ENCODE data around the gene RDX. TPM values are rescaled to one million over a fixed set of nuclear protein-coding genes. Genes with fewer than 3 reads are reported as not detected.
A peak's percentile ranks its signal among the peaks of the same experiment; 100 is the strongest.

RDX gene
- total and polyA plus RNA-seq, 2 of the 8 experiments (the other 6 are each of a cell fraction or from before 2014, with no cell fraction given), result 27.4 to 100 TPM

- Histone ChIP-seq H3K9me3 (ENCODE audit: insufficient read depth in 2 of 2, low read depth in 1 of 2, low read length in 1 of 2) (no peaks in the 10 kb centered on the region), H3K9ac (replicated peaks in 1 of 4; ENCODE audit: extremely low read depth in 1 of 4, low read depth in 3 of 4, low read length in 3 of 4) (no peak overlapping the region), H2AK5ac (ENCODE audit: low read depth, low read length) (no peak overlapping the region), H2BK120ac (replicated peaks; ENCODE audit: low read depth, low read length) (no peak overlapping the region), H3K27me3 (replicated peaks in 1 of 4; ENCODE audit: control insufficient read depth in 3 of 4, extremely low read depth in 1 of 4, insufficient read depth in 3 of 4, low read length in 3 of 4) (no peaks in the 10 kb centered on the region), H3K56ac (replicated peaks; ENCODE audit: insufficient read length, low read depth, low read length) (no peak overlapping the region), H3K4me2 (ENCODE audit: insufficient read depth in 1 of 2, low read depth in 2 of 2, low read length in 2 of 2) (no peak overlapping the region), H3K23me2 (ENCODE audit: low read depth, low read length) (no peaks in the 10 kb centered on the region), H3K4me1 (replicated peaks in 1 of 4; ENCODE audit: control insufficient read depth in 3 of 4, insufficient read depth in 4 of 4, low read length in 3 of 4) (peaks cover 0 to 10% (median 9%) of the 10 kb centered on the region in 4 experiments), H3K36me3 (ENCODE audit: control insufficient read depth in 2 of 4, insufficient read depth in 4 of 4, low read length in 3 of 4) (no peaks in the 10 kb centered on the region), H2BK12ac (ENCODE audit: low read depth, low read length) (0 out of 2 replicates have a peak overlapping the region, but pooled peaks have one; percentile 39), H3K18ac (ENCODE audit: extremely low read depth, low read length) (no peak overlapping the region), H2BK5ac (ENCODE audit: low read depth, low read length) (no peak overlapping the region), H2BK20ac (ENCODE audit: low read length) (no peak overlapping the region), H3K23ac (ENCODE audit: insufficient read length) (no peak overlapping the region), H2AFZ (ENCODE audit: low read length) (no peak overlapping the region), H3K79me2 (ENCODE audit: control insufficient read depth in 1 of 2, insufficient read depth in 2 of 2, low read length in 2 of 2) (no peaks in the 10 kb centered on the region), H3K14ac (ENCODE audit: insufficient read length) (no peak overlapping the region), H3K4me3 (ENCODE audit: extremely low read depth in 1 of 4, insufficient read depth in 2 of 4, low read depth in 3 of 4, low read length in 4 of 4) (no peak overlapping the region), H4K5ac (ENCODE audit: insufficient read length, low read depth, low read length) (no peak overlapping the region), H3K4ac (replicated peaks; ENCODE audit: insufficient read length, low read depth, low read length) (no peak overlapping the region), H4K20me1 (replicated peaks in 1 of 2; ENCODE audit: control insufficient read depth in 1 of 2, insufficient read depth in 2 of 2, low read length in 2 of 2) (no peaks in the 10 kb centered on the region), H2BK15ac (ENCODE audit: low read length) (no peak overlapping the region), H3K27ac (ENCODE audit: low read depth, low read length) (no peak overlapping the region), H3K79me1 (ENCODE audit: low read depth, low read length) (no peaks in the 10 kb centered on the region), H4K8ac (ENCODE audit: extremely low read depth, insufficient read depth, low read length) (no peak overlapping the region), H4K91ac (replicated peaks; ENCODE audit: insufficient read length, low read length) (no peak overlapping the region)
- 82% methylated on average over 3 of the region's 3 CpGs; no CpG with 5 or more reads in 1 of the 2 experiments for WGBS, 2 experiments (ENCODE audit: extremely low coverage in 1 of 2, insufficient coverage in 1 of 2, insufficient read length in 1 of 2, insufficient replicate concordance in 2 of 2, low coverage in 1 of 2, low lambda C conversion rate in 2 of 2, missing lambda C conversion rate in 1 of 2)
- peak; percentile 39 for FAIRE-seq
- no peak for DNase-seq (ENCODE audit: low read depth in 1 of 2, low spot score in 2 of 2)
- POLR2A ChIA-PET (ENCODE audit: partially characterized antibody), result interaction anchor here (0.8 kb wide), 1 partner anchor 24 kb away, joined by 3 read pairs; no protein-coding TSS in a partner anchor
- CTCF ChIA-PET (ENCODE audit: partially characterized antibody), result interaction anchor here (1.2 to 7.1 kb wide), 7 partner anchors 9 to 289 kb away, joined by 3 to 46 read pairs (median 5); no protein-coding TSS in a partner anchor
- TF ChIP-seq GTF2F1 (IDR thresholded peaks at IDR 0.05; ENCODE audit: borderline replicate concordance, low read depth, low read length), result no peak
- no peak for TF ChIP-seq KDM4A (IDR thresholded peaks at IDR 0.05; ENCODE audit: low read depth, low read length, severe bottlenecking)
- no peak for TF ChIP-seq JUND (IDR thresholded peaks at IDR 0.05; ENCODE audit: low read length)
- no peak for TF ChIP-seq ATF2 (IDR thresholded peaks at IDR 0.05; ENCODE audit: low read length)
- TF ChIP-seq, protein P1, sequence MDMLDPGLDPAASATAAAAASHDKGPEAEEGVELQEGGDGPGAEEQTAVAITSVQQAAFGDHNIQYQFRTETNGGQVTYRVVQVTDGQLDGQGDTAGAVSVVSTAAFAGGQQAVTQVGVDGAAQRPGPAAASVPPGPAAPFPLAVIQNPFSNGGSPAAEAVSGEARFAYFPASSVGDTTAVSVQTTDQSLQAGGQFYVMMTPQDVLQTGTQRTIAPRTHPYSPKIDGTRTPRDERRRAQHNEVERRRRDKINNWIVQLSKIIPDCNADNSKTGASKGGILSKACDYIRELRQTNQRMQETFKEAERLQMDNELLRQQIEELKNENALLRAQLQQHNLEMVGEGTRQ (IDR thresholded peaks at IDR 0.05; ENCODE audit: low read length), result no peak
- no peak for TF ChIP-seq TBP (IDR thresholded peaks at IDR 0.05; ENCODE audit: low read depth, low read length)
- no peak for TF ChIP-seq CBX8 (IDR thresholded peaks at IDR 0.05; ENCODE audit: borderline replicate concordance, low read depth, low read length)
- TF ChIP-seq RNF2 (IDR thresholded peaks at IDR 0.05; ENCODE audit: borderline replicate concordance, low read depth, low read length, missing control alignments, poor library complexity, severe bottlenecking), result no peak
- TF ChIP-seq SP4 (IDR thresholded peaks at IDR 0.05; ENCODE audit: low read length), result no peak
- TF ChIP-seq CTBP2 (IDR thresholded peaks at IDR 0.05; ENCODE audit: borderline replicate concordance, insufficient read depth, insufficient read length, low read length), result no peak
These were observed 111.3 kb downstream of the RDX start for GRCh38 chr11:110185121-110185591.

All from H1 (cell line).